KMS-11 (cell line): ENCODE results near the gene GABRA5.

Experiments
- H2AFZ ChIP-seq: fragments of 200-600 bp; sonication (generic); 2 replicates; pipeline ENCODE4 v1.6.1; 2016; ENCODE audit warnings: antibody characterized with exemption, mixed run types, low read depth
- H3K27ac ChIP-seq: fragments of 200-600 bp; sonication (generic); 2 replicates; pipeline ENCODE4 v1.6.1; 2016; ENCODE audit warnings: mild to moderate bottlenecking, mixed run types
- H3K27me3 ChIP-seq: fragments of 200-600 bp; sonication (generic); 2 replicates; pipeline ENCODE4 v1.6.1; 2017; ENCODE audit warnings: mild to moderate bottlenecking, low read depth, mixed run types, moderate library complexity; ENCODE audit not compliant: insufficient read depth
- H3K36me3 ChIP-seq: fragments of 200-600 bp; sonication (generic); 2 replicates; pipeline ENCODE4 v1.6.1; 2017; ENCODE audit warnings: mild to moderate bottlenecking, mixed run types; ENCODE audit not compliant: insufficient read depth
- H3K4me1 ChIP-seq: fragments of 200-600 bp; sonication (generic); 2 replicates; pipeline ENCODE4 v1.6.1; 2016; ENCODE audit warnings: mild to moderate bottlenecking, low read depth, mixed run types; ENCODE audit not compliant: poor library complexity, severe bottlenecking
- H3K4me2 ChIP-seq: fragments of 200-600 bp; sonication (generic); 2 replicates; pipeline ENCODE4 v1.7.0; 2016; ENCODE audit warnings: mild to moderate bottlenecking, mixed run types
- H3K4me3 ChIP-seq: fragments of 200-600 bp; sonication (generic); IDR thresholded peaks from 2 replicates; pipeline ENCODE4 v1.6.1; 2017; ENCODE audit warnings: low read depth, low read length, mixed read lengths; ENCODE audit not compliant: insufficient read depth
- H3K79me2 ChIP-seq: fragments of 200-600 bp; sonication (generic); 2 replicates; pipeline ENCODE4 v1.6.1; 2016; ENCODE audit warnings: low read depth, mixed run types; ENCODE audit not compliant: insufficient read depth
- H3K9ac ChIP-seq: fragments of 200-600 bp; sonication (generic); 2 replicates; pipeline ENCODE4 v1.6.1; 2016; ENCODE audit warnings: mild to moderate bottlenecking, mixed run types
- H4K20me1 ChIP-seq: fragments of 200-600 bp; sonication (generic); 2 replicates; pipeline ENCODE4 v1.6.1; 2016; ENCODE audit warnings: mild to moderate bottlenecking, mixed run types; ENCODE audit not compliant: insufficient read depth
- CTCF ChIP-seq: fragments of 200-600 bp; sonication (generic); conservative IDR thresholded peaks from 2 replicates; pipeline ENCODE4 v1.6.1; 2017; ENCODE audit warnings: low read depth, mild to moderate bottlenecking, antibody characterized with exemption, low read length, moderate library complexity, mixed read lengths

GABRA5 gene

GRCh38 chr15:26954403-26954802, 87.5 kb downstream of the GABRA5 start:
- no peak overlapping the region for H3K4me3 ChIP-seq
- no peak overlapping the region for H3K9ac ChIP-seq
- no peaks in the 10 kb centered on the region for H3K36me3 ChIP-seq
- H3K4me1 ChIP-seq, result no peaks in the 10 kb centered on the region
- no peaks in the 10 kb centered on the region for H4K20me1 ChIP-seq
- TF ChIP-seq CTCF, result no peak
- H3K27ac ChIP-seq, result no peak overlapping the region
- no peaks in the 10 kb centered on the region for H3K27me3 ChIP-seq
- H2AFZ ChIP-seq, result no peak overlapping the region
- no peak overlapping the region for H3K4me2 ChIP-seq
- H3K79me2 ChIP-seq, result no peaks in the 10 kb centered on the region

- no peaks in the 10 kb centered on the region for H3K27me3 ChIP-seq
- H3K36me3 ChIP-seq, result no peaks in the 10 kb centered on the region
- H2AFZ ChIP-seq, result no peak overlapping the region
- H3K27ac ChIP-seq, result no peak overlapping the region
- H3K9ac ChIP-seq, result no peak overlapping the region
- H4K20me1 ChIP-seq, result no peaks in the 10 kb centered on the region
- H3K79me2 ChIP-seq, result no peaks in the 10 kb centered on the region
- no peak for TF ChIP-seq CTCF
- H3K4me1 ChIP-seq, result no peaks in the 10 kb centered on the region
- no peak overlapping the region for H3K4me2 ChIP-seq
- H3K4me3 ChIP-seq, result no peak overlapping the region
Observed at GRCh38 chr15:26967719-26968269, 100.9 kb downstream of the GABRA5 start.

- H3K4me1 ChIP-seq, result no peaks in the 10 kb centered on the region
- no peak overlapping the region for H3K4me3 ChIP-seq
- no peak overlapping the region for H3K27ac ChIP-seq
- no peak overlapping the region for H3K4me2 ChIP-seq
- no peaks in the 10 kb centered on the region for H4K20me1 ChIP-seq
- no peaks in the 10 kb centered on the region for H3K27me3 ChIP-seq
- no peak overlapping the region for H2AFZ ChIP-seq
- TF ChIP-seq CTCF, result no peak
- no peaks in the 10 kb centered on the region for H3K36me3 ChIP-seq
- H3K9ac ChIP-seq, result no peak overlapping the region
- H3K79me2 ChIP-seq, result no peaks in the 10 kb centered on the region
Observed at GRCh38 chr15:26968806-26969205, 101.9 kb downstream of the GABRA5 start.

- Histone ChIP-seq H3K9ac (no peak within 1 kb of the TSS), H3K36me3 (no peaks in the 10 kb centered on the region), H2AFZ (no peak within 1 kb of the TSS), H3K27ac (no peak within 1 kb of the TSS), H4K20me1 (no peaks in the 10 kb centered on the region), H3K27me3 (no peaks in the 10 kb centered on the region), H3K79me2 (no peaks in the 10 kb centered on the region), H3K4me3 (no peak within 1 kb of the TSS), H3K4me2 (no peak within 1 kb of the TSS), H3K4me1 (no peaks in the 10 kb centered on the region)
- TF ChIP-seq CTCF, result no peak
Observed at GRCh38 chr15:26970712-26971210, 103.9 kb downstream of the GABRA5 start, which contains the start of gene GABRG3. Gene GABRG3 (plus strand): TSS chr15:26971181.
